DND-41 (cell line): ENCODE measurements around the gene DSCAM.

Experiments used
- CTCF ChIP-seq: IDR thresholded peaks from 2 replicates; pipeline ENCODE4 v1.5.1; 2012; ENCODE audit warnings: borderline replicate concordance, low read length, moderate library complexity, mild to moderate bottlenecking; ENCODE audit not compliant: poor library complexity, severe bottlenecking; ENCODE audit errors: extremely low read depth
- EZH2 ChIP-seq: IDR thresholded peaks from 3 replicates; pipeline ENCODE4 v1.6.1; 2012; ENCODE audit warnings: borderline replicate concordance, low read depth, mild to moderate bottlenecking, moderate library complexity, low read length, inconsistent platforms; ENCODE audit not compliant: severe bottlenecking

GRCh38 chr21:40018871-40019475 lies 828.0 kb downstream of the DSCAM start:
- TF ChIP-seq CTCF = no peak
- no peak for TF ChIP-seq EZH2
